Cardiac fibroblast (primary cell): ENCODE measurements around the gene ALDH4A1.
A peak's percentile ranks its signal among the peaks of the same experiment; 100 is the strongest.

ENCODE experiments used
- DNase-seq, 2 donors: peaks; one replicate each; pipeline versions ENCODE4 v3.0.0 to v3.0.0-alpha.2; 2010; ENCODE audit warnings: low read depth in 2 of 2
- H3K4me3 ChIP-seq, 2 donors: replicated peaks in 1 of 2; 1 replicate in 1 of 2; 2 replicates in 1 of 2; pipeline ENCODE4 v1.5.1; 2011; ENCODE audit warnings: low read depth in 2 of 2, low read length in 2 of 2, mild to moderate bottlenecking in 2 of 2, moderate library complexity in 1 of 2
- TF ChIP-seq, protein P1 (sequence below): IDR thresholded peaks from one replicate; pipeline ENCODE4 v1.5.1; 2011; ENCODE audit warnings: low read depth, mild to moderate bottlenecking, low read length, inconsistent platforms

Gene ALDH4A1

DNA sequence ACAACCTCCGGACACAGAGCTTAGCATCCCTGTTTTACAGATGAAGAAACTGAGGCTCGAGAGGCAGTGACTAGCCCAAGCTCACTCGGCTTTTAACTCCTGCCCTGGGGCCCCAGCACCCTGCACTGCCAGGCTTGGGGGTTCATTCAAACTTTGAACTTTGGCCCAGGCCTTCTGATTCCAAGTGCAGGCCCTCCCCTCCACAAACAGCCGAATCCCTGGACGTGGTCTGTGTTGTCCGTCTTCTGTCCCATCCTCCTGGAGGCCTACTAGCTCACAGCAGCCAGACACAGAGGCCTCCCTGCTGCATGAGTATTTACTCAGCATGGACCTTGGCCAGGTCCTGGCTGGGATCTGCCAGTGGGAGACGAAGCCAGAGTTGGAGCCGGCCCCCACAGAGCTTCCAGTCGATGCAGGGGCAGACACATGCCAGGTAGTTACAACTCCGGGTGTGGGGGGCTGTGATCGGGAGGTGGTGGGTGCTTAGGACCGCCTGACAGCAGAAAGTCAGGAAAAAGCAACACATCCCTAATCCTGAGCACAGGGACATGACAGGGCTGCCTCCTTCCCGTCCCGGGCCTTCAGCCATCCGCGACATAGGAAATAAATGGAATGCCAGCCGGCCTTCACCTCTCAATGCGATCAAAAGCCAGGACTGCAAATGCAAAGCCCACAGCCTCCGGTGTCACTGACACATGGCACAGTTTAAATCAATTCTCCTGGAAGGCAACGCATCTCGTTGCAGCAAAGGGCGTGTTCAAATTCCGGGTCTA, 46.7 kb upstream of the ALDH4A1 start:
- peak; percentile 73 to 83 for DNase-seq
- peak overlapping the region in 1 of 2 donors; percentile 12 for H3K4me3 ChIP-seq
- TF ChIP-seq, protein P1, sequence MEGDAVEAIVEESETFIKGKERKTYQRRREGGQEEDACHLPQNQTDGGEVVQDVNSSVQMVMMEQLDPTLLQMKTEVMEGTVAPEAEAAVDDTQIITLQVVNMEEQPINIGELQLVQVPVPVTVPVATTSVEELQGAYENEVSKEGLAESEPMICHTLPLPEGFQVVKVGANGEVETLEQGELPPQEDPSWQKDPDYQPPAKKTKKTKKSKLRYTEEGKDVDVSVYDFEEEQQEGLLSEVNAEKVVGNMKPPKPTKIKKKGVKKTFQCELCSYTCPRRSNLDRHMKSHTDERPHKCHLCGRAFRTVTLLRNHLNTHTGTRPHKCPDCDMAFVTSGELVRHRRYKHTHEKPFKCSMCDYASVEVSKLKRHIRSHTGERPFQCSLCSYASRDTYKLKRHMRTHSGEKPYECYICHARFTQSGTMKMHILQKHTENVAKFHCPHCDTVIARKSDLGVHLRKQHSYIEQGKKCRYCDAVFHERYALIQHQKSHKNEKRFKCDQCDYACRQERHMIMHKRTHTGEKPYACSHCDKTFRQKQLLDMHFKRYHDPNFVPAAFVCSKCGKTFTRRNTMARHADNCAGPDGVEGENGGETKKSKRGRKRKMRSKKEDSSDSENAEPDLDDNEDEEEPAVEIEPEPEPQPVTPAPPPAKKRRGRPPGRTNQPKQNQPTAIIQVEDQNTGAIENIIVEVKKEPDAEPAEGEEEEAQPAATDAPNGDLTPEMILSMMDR = peak; percentile 26

DNA sequence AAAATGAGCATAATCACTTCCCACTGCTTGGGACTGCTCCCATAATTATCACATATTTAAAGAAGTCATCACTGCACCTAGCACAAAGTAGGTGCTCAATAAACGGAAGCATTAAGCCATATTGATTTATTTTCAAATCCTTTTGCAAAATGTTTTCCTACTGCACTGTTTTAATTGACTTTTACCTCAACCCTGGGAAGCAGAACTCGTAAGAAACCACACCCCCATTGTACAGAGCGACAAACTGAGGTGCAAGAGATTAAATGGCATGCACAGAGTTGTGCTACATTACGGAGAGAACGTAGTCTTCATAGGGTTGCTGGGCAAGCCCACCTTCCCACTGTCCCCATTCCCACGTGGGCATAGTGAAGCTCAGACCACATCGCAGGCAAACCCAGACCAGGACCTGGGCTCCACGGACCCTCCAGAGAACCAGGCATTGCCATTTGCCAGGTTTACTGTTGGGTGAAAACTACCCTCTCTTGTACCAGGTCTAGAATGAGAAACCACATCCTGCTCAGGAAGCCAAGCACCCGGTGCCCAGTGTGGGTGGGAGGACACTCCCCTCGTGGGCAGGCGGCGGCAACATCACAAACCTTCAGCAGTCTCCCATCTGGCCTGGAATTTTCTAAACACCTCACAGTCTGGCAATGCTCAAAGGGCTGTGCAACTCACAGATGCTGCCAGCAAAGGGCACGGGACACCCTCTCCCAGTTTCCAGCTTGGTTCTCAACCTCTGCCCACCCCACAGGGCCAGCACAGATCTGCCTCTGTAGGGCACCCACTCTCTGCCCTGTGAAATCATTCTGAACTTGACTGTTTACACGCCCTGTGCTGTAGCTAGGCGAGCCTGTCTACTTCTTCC, 45.9 kb upstream of the ALDH4A1 start:
- DNase-seq = peak; percentile 43 to 52
- TF ChIP-seq, protein P1 = no peak
- H3K4me3 ChIP-seq = no peak overlapping the region

DNA sequence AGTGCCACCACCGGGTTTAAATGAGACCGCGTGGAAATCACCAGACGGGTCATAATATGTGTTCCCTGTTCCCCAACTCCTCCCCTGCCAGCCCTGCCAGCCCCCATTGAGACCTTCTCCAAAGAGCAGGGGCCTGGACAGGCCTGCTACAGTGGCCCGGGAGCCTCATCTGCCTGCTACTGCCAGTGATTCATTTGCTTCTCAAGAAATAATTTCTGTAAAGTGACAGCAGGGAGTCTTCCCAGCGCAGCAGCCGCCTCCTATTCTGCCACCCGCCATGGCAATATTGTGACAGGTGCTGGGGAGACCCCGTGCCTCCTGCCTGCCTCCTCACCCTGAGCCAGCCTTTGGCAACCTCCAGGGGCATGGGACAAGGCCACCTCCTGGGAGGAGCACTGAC, 45.2 kb upstream of the ALDH4A1 start:
- H3K4me3 ChIP-seq = no peak overlapping the region
- TF ChIP-seq, protein P1 = no peak
- no peak for DNase-seq

DNA sequence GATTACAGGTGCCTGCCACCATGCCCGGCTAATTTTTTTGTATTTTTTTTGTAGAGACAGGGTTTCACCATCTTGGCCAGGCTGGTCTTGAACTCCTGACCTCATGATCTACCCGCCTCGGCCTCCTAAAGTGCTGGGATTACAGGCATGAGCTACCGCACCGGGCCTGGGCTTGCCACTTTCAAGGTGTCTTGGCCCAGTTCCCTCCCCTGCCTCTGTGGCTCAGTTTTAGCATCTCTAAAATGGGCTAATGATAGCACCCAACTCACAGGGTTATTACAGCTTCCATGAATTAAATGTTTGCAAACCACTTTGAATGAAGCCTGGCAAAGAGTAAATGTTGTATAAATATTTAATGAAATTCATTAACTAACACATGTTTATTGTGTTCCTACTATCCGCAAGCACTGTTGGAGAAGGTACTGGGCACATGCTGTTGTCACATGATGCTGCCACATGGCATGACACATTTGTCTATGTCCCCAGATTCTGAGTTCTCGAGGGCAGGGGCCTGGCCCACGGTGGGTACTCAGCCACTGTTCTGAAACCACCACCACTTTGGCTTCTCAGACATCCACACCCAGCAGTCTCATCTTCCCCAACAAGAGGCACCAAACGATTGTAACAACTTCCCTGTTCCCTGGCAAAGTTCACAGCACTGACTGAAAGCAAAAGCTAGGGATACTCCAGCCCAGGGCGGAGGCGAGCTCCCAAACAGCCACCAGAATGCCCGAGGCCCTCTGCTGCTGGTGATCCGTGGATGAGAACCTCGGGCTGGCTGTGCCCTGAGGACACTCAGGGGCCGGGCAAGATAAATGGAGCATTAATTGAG, 44.4 kb upstream of the ALDH4A1 start:
- no peak for DNase-seq
- H3K4me3 ChIP-seq = no peak overlapping the region
- TF ChIP-seq, protein P1 = no peak

DNA sequence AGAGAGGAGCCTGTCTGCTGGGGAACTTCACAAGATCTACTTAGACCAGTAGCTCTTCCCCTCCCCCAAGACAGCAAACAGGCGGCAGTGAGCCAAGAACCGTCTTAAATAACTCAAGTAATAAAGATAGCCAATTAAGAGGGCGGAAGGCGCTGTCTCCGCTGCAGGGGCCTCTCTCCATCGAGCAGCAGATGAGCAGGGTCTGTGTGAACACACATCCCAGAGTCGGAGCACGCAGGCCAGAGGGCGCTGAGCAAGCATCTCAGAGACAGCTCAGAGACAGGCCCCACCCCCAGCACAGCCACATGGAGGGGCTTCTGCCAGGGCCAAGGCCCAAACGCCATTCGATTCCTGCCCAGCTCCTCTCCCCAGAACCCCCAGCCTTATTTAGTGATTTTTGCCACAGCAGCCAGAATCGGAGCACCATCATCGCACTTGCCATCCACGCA, 43.1 kb upstream of the ALDH4A1 start:
- no peak overlapping the region for H3K4me3 ChIP-seq
- TF ChIP-seq, protein P1 = no peak
- DNase-seq = peak in 1 of 2 donors; percentile 79

DNA sequence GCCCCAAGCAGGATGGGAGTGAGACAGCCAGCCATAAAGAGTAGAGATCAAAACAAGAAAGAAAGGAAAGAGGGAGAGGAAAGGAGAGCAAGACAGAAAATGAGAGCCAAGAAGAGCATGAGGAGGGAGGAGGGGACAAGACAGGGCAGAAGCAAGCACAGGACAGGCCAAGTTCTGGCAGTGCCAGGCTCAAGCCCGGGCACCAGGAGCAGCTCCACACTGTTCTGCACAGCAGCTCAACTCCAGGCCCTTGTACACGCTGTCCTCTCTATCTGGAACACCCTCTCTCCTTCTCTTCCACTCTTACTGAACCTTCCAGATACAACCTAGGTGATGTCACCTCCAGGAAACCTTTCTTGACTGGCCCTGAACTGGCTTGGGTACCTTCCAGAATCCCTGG, 42.5 kb upstream of the ALDH4A1 start:
- TF ChIP-seq, protein P1 = no peak
- DNase-seq = no peak
- H3K4me3 ChIP-seq = no peak overlapping the region
